Cerebellar cortex (tissue), 1 donor: ENCODE data around the gene DIPK1B.

ENCODE experiments used
- DNase-seq: peaks from one replicate; pipeline ENCODE4 v3.0.0-alpha.2; 2015; ENCODE audit warnings: low spot score

DIPK1B gene

GRCh38 chr9:136711751-136712689 lies at the start of gene DIPK1B:
Gene DIPK1B, plus strand, starts transcription at chr9:136712572. Its CDS starts 94 bp downstream, at chr9:136712666.
- DNase-seq, result peak; percentile 35

- DNase-seq, result no peak
These were observed 49.5 kb upstream of the DIPK1B start, which contains the start of gene EGFL7 for GRCh38 chr9:136662656-136663581. Gene EGFL7, plus strand, starts transcription at chr9:136662916. Its CDS starts 5,367 bp downstream, at chr9:136668283.

- DNase-seq, result no peak
These were observed 48.1 kb upstream of the DIPK1B start for GRCh38 chr9:136664000-136664915.

- no peak for DNase-seq
These were observed 47.2 kb upstream of the DIPK1B start for GRCh38 chr9:136665111-136665703.

- DNase-seq, result no peak
These were observed 46.5 kb upstream of the DIPK1B start for GRCh38 chr9:136665704-136666371.

- DNase-seq, result no peak
These were observed 45.8 kb upstream of the DIPK1B start for GRCh38 chr9:136666372-136667213.

GRCh38 chr9:136667214-136667939 lies 45.0 kb upstream of the DIPK1B start:
- DNase-seq, result no peak

- no peak for DNase-seq
These were observed 44.2 kb upstream of the DIPK1B start for GRCh38 chr9:136667940-136668760.

GRCh38 chr9:136668983-136669790 lies 43.2 kb upstream of the DIPK1B start:
- no peak for DNase-seq

GRCh38 chr9:136669791-136670464 lies 42.4 kb upstream of the DIPK1B start:
- no peak for DNase-seq

- DNase-seq, result no peak
These were observed 41.7 kb upstream of the DIPK1B start for GRCh38 chr9:136670576-136671253.

- DNase-seq, result no peak
These were observed 41.1 kb upstream of the DIPK1B start for GRCh38 chr9:136671254-136671614.

GRCh38 chr9:136671646-136672430 lies 40.5 kb upstream of the DIPK1B start:
- no peak for DNase-seq

- no peak for DNase-seq
These were observed 39.8 kb upstream of the DIPK1B start for GRCh38 chr9:136672431-136673087.
